Measurements from ENCODE around the gene SKIC3.
A peak's percentile ranks its signal among the peaks of the same experiment; 100 is the strongest.

SKIC3 gene

GRCh38 chr5:95554647-95555548, at the start of gene SKIC3, which contains the start of gene ARSK:
TSS of gene SKIC3 (minus strand) at chr5:95554977. CDS start at chr5:95547150, 7,827 bp downstream.
TSS of gene ARSK (plus strand) at chr5:95555101. CDS start at chr5:95555279, 178 bp downstream.
- peak; percentile 100 for DNase-seq
- in situ Hi-C loops (cut with MboI; ENCODE audit: low pct_unique_long_range_greater_than_20kb, low sequenced_read_pairs): no loop called here

GRCh38 chr5:95600557-95600956, 45.8 kb upstream of the SKIC3 start:
- in situ Hi-C loops (cut with MboI; ENCODE audit: low pct_unique_long_range_greater_than_20kb, low sequenced_read_pairs): no loop called here
- no peak for DNase-seq

- in situ Hi-C loops (cut with MboI; ENCODE audit: low pct_unique_long_range_greater_than_20kb, low sequenced_read_pairs): no loop called here
- DNase-seq: no peak
These were observed 44.5 kb upstream of the SKIC3 start for GRCh38 chr5:95599252-95599651.

GRCh38 chr5:95595289-95595931, 40.6 kb upstream of the SKIC3 start:
- DNase-seq: no peak
- in situ Hi-C loops (cut with MboI; ENCODE audit: low pct_unique_long_range_greater_than_20kb, low sequenced_read_pairs): no loop called here

- in situ Hi-C loops (cut with MboI; ENCODE audit: low pct_unique_long_range_greater_than_20kb, low sequenced_read_pairs): no loop called here
- no peak for DNase-seq
These were observed 36.7 kb upstream of the SKIC3 start for GRCh38 chr5:95591490-95591901.

- DNase-seq: peak; percentile 16
- in situ Hi-C loops (cut with MboI; ENCODE audit: low pct_unique_long_range_greater_than_20kb, low sequenced_read_pairs): no loop called here
These were observed 36.1 kb upstream of the SKIC3 start for GRCh38 chr5:95590880-95591279.

GRCh38 chr5:95583992-95584391, 29.2 kb upstream of the SKIC3 start:
- DNase-seq: no peak
- in situ Hi-C loops (cut with MboI; ENCODE audit: low pct_unique_long_range_greater_than_20kb, low sequenced_read_pairs): no loop called here

GRCh38 chr5:95581576-95581975, 26.8 kb upstream of the SKIC3 start:
- in situ Hi-C loops (cut with MboI; ENCODE audit: low pct_unique_long_range_greater_than_20kb, low sequenced_read_pairs): no loop called here
- DNase-seq: no peak

GRCh38 chr5:95572016-95572415, 17.2 kb upstream of the SKIC3 start:
- in situ Hi-C loops (cut with MboI; ENCODE audit: low pct_unique_long_range_greater_than_20kb, low sequenced_read_pairs): no loop called here
- no peak for DNase-seq

GRCh38 chr5:95565280-95565920, 10.6 kb upstream of the SKIC3 start:
- in situ Hi-C loops (cut with MboI; ENCODE audit: low pct_unique_long_range_greater_than_20kb, low sequenced_read_pairs): no loop called here

GRCh38 chr5:95564450-95564849, 9.7 kb upstream of the SKIC3 start:
- DNase-seq: no peak
- in situ Hi-C loops (cut with MboI; ENCODE audit: low pct_unique_long_range_greater_than_20kb, low sequenced_read_pairs): no loop called here

More at GRCh38 chr5:95565280-95565920, 10.6 kb upstream of the SKIC3 start:
- no peak for DNase-seq

GRCh38 chr5:95563367-95563766, 8.6 kb upstream of the SKIC3 start:
- DNase-seq: no peak
- in situ Hi-C loops (cut with MboI; ENCODE audit: low pct_unique_long_range_greater_than_20kb, low sequenced_read_pairs): no loop called here

- no peak for DNase-seq
- in situ Hi-C loops (cut with MboI; ENCODE audit: low pct_unique_long_range_greater_than_20kb, low sequenced_read_pairs): no loop called here
These were observed 7.5 kb upstream of the SKIC3 start for GRCh38 chr5:95562282-95562681.

- in situ Hi-C loops (cut with MboI; ENCODE audit: low pct_unique_long_range_greater_than_20kb, low sequenced_read_pairs): no loop called here
These were observed 3.1 kb upstream of the SKIC3 start for GRCh38 chr5:95557841-95558240.

GRCh38 chr5:95555553-95555952, 776 bp upstream of the SKIC3 start:
- DNase-seq: no peak
- in situ Hi-C loops (cut with MboI; ENCODE audit: low pct_unique_long_range_greater_than_20kb, low sequenced_read_pairs): no loop called here

More at GRCh38 chr5:95557841-95558240, 3.1 kb upstream of the SKIC3 start:
- DNase-seq: no peak

- no peak for DNase-seq
- in situ Hi-C loops (cut with MboI; ENCODE audit: low pct_unique_long_range_greater_than_20kb, low sequenced_read_pairs): no loop called here
These were observed 488 bp downstream of the SKIC3 start for GRCh38 chr5:95554331-95554646.

GRCh38 chr5:95549030-95549429, 5.7 kb downstream of the SKIC3 start:
- no peak for DNase-seq
- in situ Hi-C loops (cut with MboI; ENCODE audit: low pct_unique_long_range_greater_than_20kb, low sequenced_read_pairs): no loop called here

GRCh38 chr5:95543017-95543705, 11.6 kb downstream of the SKIC3 start:
- in situ Hi-C loops (cut with MboI; ENCODE audit: low pct_unique_long_range_greater_than_20kb, low sequenced_read_pairs): no loop called here
- peak; percentile 7 for DNase-seq

- in situ Hi-C loops (cut with MboI; ENCODE audit: low pct_unique_long_range_greater_than_20kb, low sequenced_read_pairs): no loop called here
- no peak for DNase-seq
These were observed 17.3 kb downstream of the SKIC3 start for GRCh38 chr5:95537501-95537900.

All from KBM-7 (cell line).